GM19324 (cell line): ENCODE measurements around the gene RPL10.
A peak's percentile ranks its signal among the peaks of the same experiment; 100 is the strongest.
"Not testable (repeated sequence)": the region's sequence is repeated elsewhere in the genome, so short reads cannot be mapped to it uniquely, and the experiment has no call there.

Experiments used
- ATAC-seq: cut with Tn5 transposase; IDR thresholded peaks from one replicate; pipeline ENCODE4 v1.9.1; 2021; ENCODE audit warnings: mild to moderate bottlenecking, moderate library complexity; ENCODE audit not compliant: unreplicated experiment, low FRiP score

RPL10 gene

GRCh38 chrX:154375156-154375504 is 23.0 kb upstream of the RPL10 start:
- no peak for ATAC-seq

- ATAC-seq: no peak
These were observed 21.4 kb upstream of the RPL10 start for GRCh38 chrX:154376774-154377173.

GRCh38 chrX:154378059-154378798 is 19.9 kb upstream of the RPL10 start:
- no peak for ATAC-seq

GRCh38 chrX:154378799-154379568 is 19.2 kb upstream of the RPL10 start, which contains the start of gene EMD:
Gene EMD, plus strand, starts transcription at chrX:154379295. Its CDS starts 190 bp downstream, at chrX:154379485.
- peak; percentile 85 for ATAC-seq

- no peak for ATAC-seq
These were observed 18.6 kb upstream of the RPL10 start for GRCh38 chrX:154379569-154379951.

GRCh38 chrX:154380153-154380552 is 18.0 kb upstream of the RPL10 start:
- no peak for ATAC-seq

GRCh38 chrX:154380787-154381186 is 17.4 kb upstream of the RPL10 start:
- ATAC-seq: no peak

- ATAC-seq: no peak
These were observed 16.9 kb upstream of the RPL10 start for GRCh38 chrX:154381271-154381670.

- ATAC-seq: no peak
These were observed 15.6 kb upstream of the RPL10 start for GRCh38 chrX:154382483-154383069.

GRCh38 chrX:154383359-154384283 is 14.6 kb upstream of the RPL10 start:
- ATAC-seq: no peak

GRCh38 chrX:154384284-154384892 is 13.8 kb upstream of the RPL10 start:
- ATAC-seq: no peak

GRCh38 chrX:154388094-154388493 is 10.1 kb upstream of the RPL10 start:
- ATAC-seq: not testable (repeated sequence)

- ATAC-seq: not testable (repeated sequence)
These were observed 9.5 kb upstream of the RPL10 start for GRCh38 chrX:154388649-154389048.

GRCh38 chrX:154389812-154390747 is 8.1 kb upstream of the RPL10 start:
- ATAC-seq: peak; percentile 69

GRCh38 chrX:154396363-154396762 is 1.8 kb upstream of the RPL10 start:
- ATAC-seq: not testable (repeated sequence)

GRCh38 chrX:154396973-154397887 is 947 bp upstream of the RPL10 start:
- ATAC-seq: peak; percentile 47

GRCh38 chrX:154398668-154399526 is 720 bp downstream of the RPL10 start:
- ATAC-seq: no peak
